ENCODE measurements around the gene SND1. TPM values are rescaled to one million over a fixed set of nuclear protein-coding genes. Genes with fewer than 3 reads are reported as not detected.

Gene SND1
- total and polyA plus RNA-seq, 4 donors = 59.4 to 214 (median 84.1) TPM

- no peak overlapping the region for H3K4me3 ChIP-seq (ENCODE audit: low read depth in 1 of 3, low read length in 3 of 3)
- no peak overlapping the region for H3K27ac ChIP-seq (ENCODE audit: low read depth in 1 of 2, low read length in 2 of 2)
These were observed 186.9 kb downstream of the SND1 start for GRCh38 chr7:127838816-127839415.

More at GRCh38 chr7:127838816-127839415, 186.9 kb downstream of the SND1 start:
- Histone ChIP-seq H3K9me3 (ENCODE audit: control insufficient read depth in 4 of 4, low read length in 3 of 4) (peaks cover 0 to 4% (median 2%) of the 10 kb centered on the region in 4 donors), H3K4me1 (ENCODE audit: control insufficient read depth in 4 of 4, insufficient read depth in 4 of 4, low read length in 3 of 4) (no peaks in the 10 kb centered on the region), H3K9ac (ENCODE audit: low read depth in 1 of 2, low read length in 2 of 2) (no peak overlapping the region), H3K36me3 (ENCODE audit: control insufficient read depth in 4 of 4, insufficient read depth in 3 of 4, low read depth in 1 of 4, low read length in 3 of 4) (peaks cover 0 to 8% (median under 1%) of the 10 kb centered on the region in 4 donors), H3K27me3 (ENCODE audit: control insufficient read depth in 4 of 4, insufficient read depth in 4 of 4, low read length in 3 of 4) (no peaks in the 10 kb centered on the region)
- no peak for DNase-seq (ENCODE audit: low spot score)
- TF ChIP-seq RXRA (IDR thresholded peaks at IDR 0.05) = no peak
- TF ChIP-seq NR2F2 (IDR thresholded peaks at IDR 0.05) = no peak
- TF ChIP-seq ZBTB33 (IDR thresholded peaks at IDR 0.05) = no peak
- TF ChIP-seq HNF4A (conservative IDR thresholded peaks at IDR 0.05) = no peak
- TF ChIP-seq REST (IDR thresholded peaks at IDR 0.05) = no peak
- no peak for TF ChIP-seq TAF1 (conservative IDR thresholded peaks at IDR 0.05)
- TF ChIP-seq MAX (IDR thresholded peaks at IDR 0.05) = no peak
- no peak for TF ChIP-seq YY1 (IDR thresholded peaks at IDR 0.05)
- TF ChIP-seq JUND (IDR thresholded peaks at IDR 0.05) = no peak
- TF ChIP-seq RAD21 (IDR thresholded peaks at IDR 0.05) = no peak
- no peak for TF ChIP-seq HNF4G (IDR thresholded peaks at IDR 0.05)
- no peak for TF ChIP-seq FOXA2 (IDR thresholded peaks at IDR 0.05)
- TF ChIP-seq CTCF (IDR thresholded peaks at IDR 0.05; ENCODE audit: low read depth, low read length, missing input control) = no peak
- TF ChIP-seq ATF3 (IDR thresholded peaks at IDR 0.05) = no peak
- no peak for TF ChIP-seq GABPA (IDR thresholded peaks at IDR 0.05 in 1 of 2, conservative IDR thresholded peaks at IDR 0.05 in 1 of 2)
- TF ChIP-seq EGR1 (IDR thresholded peaks at IDR 0.05; ENCODE audit: low read depth in 2 of 2) = no peak
- no peak for TF ChIP-seq SP1 (IDR thresholded peaks at IDR 0.05)
- TF ChIP-seq FOXA1 (IDR thresholded peaks at IDR 0.05) = no peak
- WGBS = 86% methylated on average over 10 of the region's 10 CpGs

All from liver (tissue), 9 donors.